Activated CD4-positive, alpha-beta T cell treated with anti-CD3 and anti-CD28 coated beads, Interleukin-2, amount 10 ng/mL, durations not matched to agents 7 days and 5 days (primary cell): Measurements from ENCODE around the gene LIN7B. TPM values are rescaled to one million over a fixed set of nuclear protein-coding genes. Genes with fewer than 3 reads are reported as not detected.
"Not testable (repeated sequence)": the region's sequence is repeated elsewhere in the genome, so short reads cannot be mapped to it uniquely, and the experiment has no call there.

Experiments used
- CTCF ChIA-PET: fragments of 350-600 bp; sonication (Branson Sonifier 250); formaldehyde crosslinking; loops from one replicate; lab custom pipeline; 2021; ENCODE audit warnings: antibody characterized with exemption; lab: Charles Lee
- POLR2A ChIA-PET: fragments of 350-600 bp; sonication (Branson Sonifier 250); formaldehyde crosslinking; loops from one replicate; lab custom pipeline; 2021; ENCODE audit warnings: antibody characterized with exemption; lab: Charles Lee
- DNase-seq: peaks from one replicate; pipeline ENCODE4 v3.0.0-alpha.2; 2020
- H3K27ac Mint-ChIP-seq: one replicate; pipeline ENCODE4 v1.8.0; 2021; ENCODE audit warnings: mild to moderate bottlenecking, moderate library complexity, mixed read lengths
- H3K27me3 Mint-ChIP-seq: one replicate; pipeline ENCODE4 v1.8.0; 2021; ENCODE audit warnings: mixed read lengths
- H3K36me3 Mint-ChIP-seq: one replicate; pipeline ENCODE4 v1.8.0; 2021; ENCODE audit warnings: low read depth, mixed read lengths
- H3K4me1 Mint-ChIP-seq: one replicate; pipeline ENCODE4 v1.8.0; 2021; ENCODE audit warnings: mixed read lengths
- H3K4me3 Mint-ChIP-seq: one replicate; pipeline ENCODE4 v1.8.0; 2021; ENCODE audit warnings: mild to moderate bottlenecking, moderate library complexity, mixed read lengths
- H3K9me3 Mint-ChIP-seq: one replicate; pipeline ENCODE4 v1.8.0; 2021; ENCODE audit warnings: mixed read lengths
- total RNA-seq, 2 experiments: library from RNA; stranded (reverse); gene quantifications; one replicate each; pipeline ENCODE4 v1.2.3, GENCODE V29; 2021

Gene LIN7B
- 1 to 10 TPM; 5.6 TPM for total RNA-seq

DNA sequence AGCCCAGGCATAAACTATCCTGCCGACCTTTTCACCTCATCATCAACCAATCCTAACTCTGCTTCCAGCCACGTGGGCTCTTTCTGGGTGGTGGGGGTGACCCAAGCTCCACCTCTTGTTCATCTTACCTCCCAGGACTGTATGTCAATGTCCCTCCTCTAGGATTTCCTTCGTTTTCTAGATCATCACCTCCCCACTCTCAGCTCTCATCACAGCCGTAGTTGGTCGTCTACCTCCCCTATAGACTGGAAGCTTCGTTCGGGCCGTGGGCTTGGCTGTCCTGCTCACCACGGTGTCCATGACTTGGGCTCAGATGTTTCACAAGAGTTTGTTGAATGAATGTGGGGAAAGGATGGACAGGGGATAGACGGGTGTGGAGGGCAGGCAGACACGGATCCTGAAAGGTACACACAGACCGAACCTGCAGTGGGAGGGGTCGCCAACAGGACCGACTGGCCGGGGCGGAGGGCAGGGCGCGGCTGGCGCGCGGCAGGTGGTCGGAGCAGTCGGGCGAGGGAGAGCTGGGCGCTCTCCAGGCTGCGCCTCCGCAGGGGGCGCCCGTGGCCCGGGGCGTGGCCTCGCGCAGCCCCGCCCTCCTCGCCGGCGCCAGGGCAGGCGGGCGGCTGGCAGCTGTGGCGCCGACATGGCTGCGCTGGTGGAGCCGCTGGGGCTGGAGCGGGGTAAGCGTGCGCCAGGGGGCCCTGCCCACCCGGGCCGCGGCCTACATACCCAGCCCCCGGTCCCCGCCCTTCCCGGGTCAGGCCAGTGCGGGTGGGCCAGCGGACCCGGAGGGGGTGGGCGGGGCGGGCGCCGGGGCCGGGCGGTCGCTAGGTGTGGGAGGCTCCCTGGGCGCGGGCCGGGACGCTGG is at the start of gene LIN7B:
TSS of gene LIN7B (plus strand) at position 609 of the 868 bp plus-strand sequence. CDS start at position 644, 35 bp downstream.
- Mint-ChIP-seq H3K27me3 (no peaks in the 10 kb centered on the region), H3K4me1 (peaks cover 31% of the 10 kb centered on the region), H3K4me3 (peak within 1 kb of the TSS; percentile 72), H3K36me3 (peaks cover 4% of the 10 kb centered on the region), H3K9me3 (no peaks in the 10 kb centered on the region), H3K27ac (peak within 1 kb of the TSS; percentile 13)
- ChIA-PET POLR2A (interaction anchor here (0.6 to 0.7 kb wide), 2 partner anchors 14 to 21 kb away, joined by 3 to 6 read pairs; no protein-coding TSS in a partner anchor), CTCF (interaction anchor here (1.0 to 3.1 kb wide), 21 partner anchors 9 to 121 kb away, joined by 3 to 24 read pairs (median 4); partner anchors contain the start of genes CGB7, GYS1 and RUVBL2)
- peak; percentile 65 for DNase-seq

- DNase-seq = no peak
- no peaks in the 10 kb centered on the region for H3K4me1 Mint-ChIP-seq
- H3K4me3 Mint-ChIP-seq = no peak within 1 kb of the TSS
- peaks cover 69% of the 10 kb centered on the region for H3K27me3 Mint-ChIP-seq
- no peaks in the 10 kb centered on the region for H3K9me3 Mint-ChIP-seq
- POLR2A ChIA-PET = interaction anchor here (0.6 kb wide), 1 partner anchor 78 kb away, joined by 4 read pairs; no protein-coding TSS in a partner anchor
- no peaks in the 10 kb centered on the region for H3K36me3 Mint-ChIP-seq
- H3K27ac Mint-ChIP-seq = no peak within 1 kb of the TSS
- CTCF ChIA-PET = interaction anchor here (0.6 to 2.0 kb wide), 2 partner anchors 8 to 19 kb away, joined by 3 to 6 read pairs; no protein-coding TSS in a partner anchor
Observed at GRCh38 chr19:49064768-49065611, 49.2 kb upstream of the LIN7B start, which contains the start of gene NTF4. Gene NTF4, minus strand, starts transcription at chr19:49064818. Its CDS starts 2,821 bp downstream, at chr19:49061997.

DNA sequence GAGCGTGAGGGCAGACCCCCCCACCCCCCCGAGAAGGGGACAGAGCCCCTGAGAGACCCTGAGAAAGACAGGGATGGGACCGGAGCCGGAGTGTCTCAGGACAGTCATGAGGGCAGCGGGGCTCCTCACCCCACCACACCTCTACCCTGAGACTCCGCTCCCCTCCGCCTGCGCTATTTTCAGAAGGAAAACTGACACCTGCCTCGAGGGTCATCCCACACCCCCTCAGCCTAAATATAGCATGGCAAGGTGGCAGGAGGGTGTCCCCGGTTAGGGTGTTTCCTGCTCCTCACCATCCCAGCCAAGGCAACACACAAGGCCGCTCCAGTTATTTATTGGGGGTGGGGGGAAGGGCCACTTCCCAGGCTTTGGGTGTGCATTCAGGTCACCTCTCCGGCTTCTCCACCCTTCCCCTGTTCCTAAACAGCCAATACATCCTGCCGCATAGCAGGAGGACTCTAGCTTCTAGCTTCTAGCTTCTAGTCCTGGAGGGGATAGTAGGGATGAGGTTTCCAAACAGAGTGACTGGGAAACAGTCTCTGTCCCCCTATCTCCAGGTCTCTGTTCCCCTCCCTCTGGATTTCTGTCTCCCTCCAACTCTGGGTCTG is 48.2 kb upstream of the LIN7B start:
- Mint-ChIP-seq H3K4me1 (no peaks in the 10 kb centered on the region), H3K4me3 (no peak overlapping the region), H3K9me3 (peaks cover 6% of the 10 kb centered on the region), H3K27me3 (peaks cover 69% of the 10 kb centered on the region), H3K27ac (no peak overlapping the region), H3K36me3 (no peaks in the 10 kb centered on the region)
- DNase-seq = no peak
- CTCF ChIA-PET = interaction anchor here (2.0 kb wide), 1 partner anchor 9 kb away, joined by 6 read pairs; no protein-coding TSS in a partner anchor
- POLR2A ChIA-PET = no interaction called here

GRCh38 chr19:49067554-49067953 is 46.6 kb upstream of the LIN7B start:
- H3K36me3 Mint-ChIP-seq = no peaks in the 10 kb centered on the region
- peaks cover 72% of the 10 kb centered on the region for H3K27me3 Mint-ChIP-seq
- CTCF ChIA-PET = no interaction called here
- peaks cover 6% of the 10 kb centered on the region for H3K9me3 Mint-ChIP-seq
- no peak overlapping the region for H3K4me3 Mint-ChIP-seq
- POLR2A ChIA-PET = no interaction called here
- DNase-seq = no peak
- no peak overlapping the region for H3K27ac Mint-ChIP-seq
- H3K4me1 Mint-ChIP-seq = peaks cover 2% of the 10 kb centered on the region

GRCh38 chr19:49069026-49069425 is 45.1 kb upstream of the LIN7B start:
- POLR2A ChIA-PET = no interaction called here
- CTCF ChIA-PET = interaction anchor here (0.6 to 2.0 kb wide), 2 partner anchors 20 to 103 kb away, joined by 3 to 4 read pairs; no protein-coding TSS in a partner anchor
- peaks cover 74% of the 10 kb centered on the region for H3K27me3 Mint-ChIP-seq
- peaks cover 7% of the 10 kb centered on the region for H3K36me3 Mint-ChIP-seq
- H3K4me3 Mint-ChIP-seq = no peak overlapping the region
- no peak for DNase-seq
- peaks cover 11% of the 10 kb centered on the region for H3K4me1 Mint-ChIP-seq
- H3K27ac Mint-ChIP-seq = no peak overlapping the region
- H3K9me3 Mint-ChIP-seq = peaks cover 6% of the 10 kb centered on the region

DNA sequence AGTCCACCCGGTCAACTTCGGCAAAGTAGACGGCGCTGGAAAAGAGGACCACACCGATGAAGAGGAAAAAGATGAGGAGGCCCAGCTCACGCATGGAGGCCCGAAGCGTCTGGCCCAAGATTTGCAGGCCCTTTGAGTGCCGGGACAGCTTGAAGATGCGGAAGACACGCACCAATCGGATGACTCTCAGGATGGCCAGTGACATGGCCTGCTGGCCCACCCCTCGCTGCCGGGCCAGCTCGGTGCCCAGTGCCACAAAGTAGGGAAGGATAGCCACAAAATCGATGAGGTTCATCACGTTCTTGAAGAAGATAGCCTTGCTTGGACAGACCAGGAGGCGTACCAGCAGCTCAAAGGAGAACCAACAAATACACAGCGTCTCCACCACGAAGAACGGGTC is 43.8 kb upstream of the LIN7B start:
- Mint-ChIP-seq H3K27me3 (peaks cover 68% of the 10 kb centered on the region), H3K9me3 (peaks cover 6% of the 10 kb centered on the region), H3K4me1 (peaks cover 11% of the 10 kb centered on the region), H3K36me3 (peaks cover 7% of the 10 kb centered on the region), H3K4me3 (no peak overlapping the region), H3K27ac (no peak overlapping the region)
- ChIA-PET POLR2A (no interaction called here), CTCF (interaction anchor here (0.5 to 2.0 kb wide), 5 partner anchors 18 to 77 kb away, joined by 3 to 4 read pairs (median 3); partner anchors contain the start of genes GYS1 and RUVBL2)
- no peak for DNase-seq

DNA sequence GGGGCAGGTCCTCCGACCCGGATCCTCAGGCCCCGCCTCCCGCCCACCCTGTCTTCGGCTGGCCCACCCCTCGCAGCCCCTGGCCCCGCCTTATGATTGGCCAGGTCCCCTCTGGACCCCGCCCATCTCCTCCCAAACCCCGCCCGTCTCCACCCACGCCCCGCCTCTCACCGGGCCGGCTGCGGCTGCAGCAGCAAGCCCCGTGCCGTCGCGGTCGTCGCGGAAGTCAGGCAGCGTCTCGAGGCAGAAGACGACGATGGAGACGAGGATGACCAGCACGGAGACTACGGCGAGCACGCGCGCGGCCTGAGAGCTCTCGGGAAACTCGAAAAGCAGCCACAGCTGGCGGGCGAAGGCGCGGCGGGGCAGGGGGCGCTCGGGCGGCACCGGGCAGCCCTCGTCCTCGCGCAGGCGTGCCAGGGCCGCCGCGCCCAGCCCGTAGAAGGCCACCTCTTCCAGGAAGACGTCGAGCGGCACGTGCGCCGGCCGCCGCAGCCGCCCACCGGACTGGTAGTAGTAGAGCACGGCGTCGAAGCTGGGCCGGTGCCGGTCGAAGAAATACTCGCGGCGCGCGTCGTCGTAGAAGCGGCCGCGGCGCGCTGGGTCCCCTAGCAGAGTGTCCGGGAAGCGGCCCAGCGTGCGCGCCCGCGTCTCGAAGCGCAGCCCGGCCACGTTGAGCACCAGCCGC is 42.2 kb upstream of the LIN7B start:
- no peak overlapping the region for H3K27ac Mint-ChIP-seq
- ChIA-PET POLR2A (no interaction called here), CTCF (interaction anchor here (0.6 kb wide), 1 partner anchor 186 kb away, joined by 6 read pairs; no protein-coding TSS in a partner anchor)
- peaks cover 7% of the 10 kb centered on the region for H3K36me3 Mint-ChIP-seq
- H3K27me3 Mint-ChIP-seq = peaks cover 54% of the 10 kb centered on the region
- DNase-seq = no peak
- peaks cover 11% of the 10 kb centered on the region for H3K4me1 Mint-ChIP-seq
- H3K9me3 Mint-ChIP-seq = peaks cover 6% of the 10 kb centered on the region
- no peak overlapping the region for H3K4me3 Mint-ChIP-seq

- CTCF ChIA-PET = interaction anchor here (1.0 to 2.3 kb wide), 3 partner anchors 24 to 125 kb away, joined by 3 to 7 read pairs (median 3); partner anchors contain the start of genes GYS1 and RUVBL2
- Mint-ChIP-seq H3K4me1 (peaks cover 11% of the 10 kb centered on the region), H3K4me3 (no peak overlapping the region), H3K27ac (no peak overlapping the region), H3K9me3 (peaks cover 6% of the 10 kb centered on the region), H3K27me3 (peaks cover 43% of the 10 kb centered on the region), H3K36me3 (peaks cover 7% of the 10 kb centered on the region)
- POLR2A ChIA-PET = no interaction called here
- no peak for DNase-seq
Observed at GRCh38 chr19:49073514-49074378, 40.4 kb upstream of the LIN7B start.

DNA sequence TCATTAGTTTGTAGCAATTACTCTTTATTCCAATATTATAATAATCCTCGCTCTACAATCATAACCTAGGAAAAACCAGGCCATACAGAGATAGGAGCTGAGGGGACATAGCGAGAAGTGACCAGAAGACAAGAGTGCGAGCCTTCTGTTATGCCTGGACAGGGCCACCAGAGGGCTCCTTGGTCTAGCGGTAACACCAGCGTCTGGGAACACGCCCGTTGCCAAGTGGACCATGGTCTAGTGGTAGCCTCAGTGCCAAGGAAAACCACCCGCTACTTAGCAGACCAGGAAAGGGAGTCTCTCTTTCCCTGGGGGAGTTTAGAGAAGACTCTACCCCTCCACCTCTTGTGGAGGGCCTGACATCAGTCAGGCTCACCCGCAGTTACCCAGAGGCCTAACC is 39.3 kb upstream of the LIN7B start:
- POLR2A ChIA-PET, DNase-seq, H3K9me3 Mint-ChIP-seq, H3K27ac Mint-ChIP-seq, H3K4me3 Mint-ChIP-seq, H3K36me3 Mint-ChIP-seq: not testable (repeated sequence)
- CTCF ChIA-PET = interaction anchor here (0.7 to 2.3 kb wide), 3 partner anchors 23 to 867 kb away, joined by 3 to 7 read pairs (median 3); no protein-coding TSS in a partner anchor
- Mint-ChIP-seq H3K27me3 (peaks cover 34% of the 10 kb centered on the region), H3K4me1 (peaks cover 11% of the 10 kb centered on the region)

GRCh38 chr19:49080392-49080791 is 33.8 kb upstream of the LIN7B start:
- ChIA-PET POLR2A (no interaction called here), CTCF (interaction anchor here (1.6 kb wide), 1 partner anchor 18 kb away, joined by 6 read pairs; no protein-coding TSS in a partner anchor)
- H3K36me3 Mint-ChIP-seq = no peaks in the 10 kb centered on the region
- peaks cover 1% of the 10 kb centered on the region for H3K27me3 Mint-ChIP-seq
- H3K4me1 Mint-ChIP-seq = peaks cover 11% of the 10 kb centered on the region
- DNase-seq = no peak
- no peak overlapping the region for H3K27ac Mint-ChIP-seq
- H3K4me3 Mint-ChIP-seq = no peak overlapping the region
- H3K9me3 Mint-ChIP-seq = no peaks in the 10 kb centered on the region

DNA sequence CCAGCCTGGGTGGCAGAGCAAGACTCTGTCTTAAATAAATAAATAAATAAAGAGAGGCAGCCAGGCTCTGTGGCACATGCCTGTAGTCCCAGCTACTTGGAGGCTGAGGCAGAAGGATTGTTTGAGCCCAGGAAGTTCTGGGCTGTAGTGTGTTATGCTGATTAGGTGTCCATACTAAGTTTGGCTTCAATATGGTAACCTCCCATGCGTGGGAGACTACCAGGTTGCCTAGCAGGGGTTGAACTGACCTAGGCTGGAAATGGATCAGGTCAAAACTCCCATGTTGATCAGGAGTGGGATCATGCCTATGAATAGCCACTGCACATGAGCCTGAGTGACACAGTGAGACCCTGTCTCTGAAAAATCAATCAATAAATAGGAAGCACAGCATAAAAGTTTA is 32.9 kb upstream of the LIN7B start:
- ChIA-PET CTCF (no interaction called here), POLR2A (no interaction called here)
- Mint-ChIP-seq H3K36me3 (peaks cover 5% of the 10 kb centered on the region), H3K27me3 (peaks cover 1% of the 10 kb centered on the region), H3K4me3 (no peak overlapping the region), H3K27ac (no peak overlapping the region), H3K9me3 (no peaks in the 10 kb centered on the region), H3K4me1 (peaks cover 15% of the 10 kb centered on the region)
- DNase-seq = no peak
